DOHH2 (cell line): ENCODE measurements around the gene RAC2.

Experiments used
- H3F3A ChIP-seq: fragments of 200-600 bp; sonication (generic), shearing (Covaris generic); 2 replicates; pipeline ENCODE4 v1.6.0; 2016; ENCODE audit warnings: antibody characterized with exemption, mild to moderate bottlenecking; ENCODE audit not compliant: control insufficient read depth, insufficient read depth
- H3K27ac ChIP-seq: fragments of 200-600 bp; sonication (generic); 2 replicates; pipeline ENCODE4 v1.5.1; 2014; ENCODE audit warnings: low read depth, mild to moderate bottlenecking, low read length, moderate library complexity
- H3K27me3 ChIP-seq: fragments of 200-600 bp; sonication (generic); 2 replicates; pipeline ENCODE4 v1.6.1; 2014; ENCODE audit warnings: mild to moderate bottlenecking, low read length, mixed read lengths; ENCODE audit not compliant: control insufficient read depth
- H3K36me3 ChIP-seq: fragments of 200-600 bp; sonication (generic); 2 replicates; pipeline ENCODE4 v1.6.1; 2014; ENCODE audit warnings: mild to moderate bottlenecking, low read length, moderate library complexity, mixed read lengths; ENCODE audit not compliant: control insufficient read depth
- H3K4me1 ChIP-seq: fragments of 200-600 bp; sonication (generic); 2 replicates; pipeline ENCODE4 v1.6.1; 2014; ENCODE audit warnings: mild to moderate bottlenecking, low read length, mixed read lengths; ENCODE audit not compliant: control insufficient read depth
- H3K4me2 ChIP-seq: fragments of 200-600 bp; sonication (generic); 2 replicates; pipeline ENCODE4 v1.6.0; 2014; ENCODE audit warnings: mild to moderate bottlenecking, low read length, moderate library complexity
- H3K4me3 ChIP-seq: fragments of 200-600 bp; sonication (generic); 2 replicates; pipeline ENCODE4 v1.5.1; 2014; ENCODE audit warnings: mild to moderate bottlenecking, low read length, mixed read lengths
- H3K79me2 ChIP-seq: fragments of 200-600 bp; sonication (generic); 2 replicates; pipeline ENCODE4 v1.6.1; 2014; ENCODE audit warnings: mild to moderate bottlenecking, low read length, mixed read lengths; ENCODE audit not compliant: control insufficient read depth
- H3K9me2 ChIP-seq: fragments of 200-600 bp; sonication (generic); replicated peaks from 2 replicates; pipeline ENCODE4 v1.6.1; 2014; ENCODE audit warnings: mild to moderate bottlenecking, low read length, mixed read lengths; ENCODE audit not compliant: control insufficient read depth
- H3K9me3 ChIP-seq: fragments of 200-600 bp; sonication (generic); 2 replicates; pipeline ENCODE4 v1.6.1; 2014; ENCODE audit warnings: antibody characterized with exemption, low read length, mixed read lengths; ENCODE audit not compliant: control insufficient read depth, insufficient read depth
- H4K20me1 ChIP-seq: fragments of 200-600 bp; sonication (generic); 2 replicates; pipeline ENCODE4 v1.6.0; 2014; ENCODE audit warnings: low read depth, mild to moderate bottlenecking, antibody characterized with exemption, low read length, moderate library complexity; ENCODE audit not compliant: control insufficient read depth, insufficient read depth
- CTCF ChIP-seq: fragments of 200-600 bp; sonication (generic); IDR thresholded peaks from one replicate; pipeline ENCODE4 v1.5.1; 2014; ENCODE audit warnings: antibody characterized with exemption, mild to moderate bottlenecking, low read depth, low read length; ENCODE audit not compliant: poor library complexity, severe bottlenecking
- EZH2phosphoT487 ChIP-seq: fragments of 200-600 bp; sonication (generic); IDR thresholded peaks from 2 replicates; pipeline ENCODE4 v1.6.1; 2017; ENCODE audit warnings: borderline replicate concordance, mild to moderate bottlenecking, antibody characterized with exemption, low read length, moderate library complexity, mixed read lengths

Gene RAC2

GRCh38 chr22:37244922-37245722, 1.1 kb upstream of the RAC2 start:
- Histone ChIP-seq H4K20me1 (no peaks in the 10 kb centered on the region), H3K4me1 (peaks cover 74% of the 10 kb centered on the region), H3F3A (peaks cover 18% of the 10 kb centered on the region), H3K9me2 (no peaks in the 10 kb centered on the region), H3K4me2 (peak overlapping the region; percentile 83), H3K27me3 (no peaks in the 10 kb centered on the region), H3K36me3 (peaks cover 30% of the 10 kb centered on the region), H3K4me3 (peak overlapping the region; percentile 93), H3K27ac (peak overlapping the region; percentile 93), H3K79me2 (peaks cover 38% of the 10 kb centered on the region), H3K9me3 (no peaks in the 10 kb centered on the region)
- TF ChIP-seq CTCF (no peak), EZH2phosphoT487 (no peak)

GRCh38 chr22:37243402-37244113, 511 bp downstream of the RAC2 start:
- Histone ChIP-seq H3K36me3 (peaks cover 46% of the 10 kb centered on the region), H3K9me3 (no peaks in the 10 kb centered on the region), H3K4me3 (peak overlapping the region; percentile 93), H3K27me3 (no peaks in the 10 kb centered on the region), H3K79me2 (peaks cover 53% of the 10 kb centered on the region), H3K27ac (peak overlapping the region; percentile 93), H4K20me1 (no peaks in the 10 kb centered on the region), H3F3A (peaks cover 18% of the 10 kb centered on the region), H3K9me2 (no peaks in the 10 kb centered on the region), H3K4me2 (peak overlapping the region; percentile 83), H3K4me1 (peaks cover 83% of the 10 kb centered on the region)
- no peak for TF ChIP-seq CTCF
- no peak for TF ChIP-seq EZH2phosphoT487

- peaks cover 56% of the 10 kb centered on the region for H3K36me3 ChIP-seq
- H3K9me3 ChIP-seq: no peaks in the 10 kb centered on the region
- peaks cover 18% of the 10 kb centered on the region for H3F3A ChIP-seq
- peaks cover 59% of the 10 kb centered on the region for H3K79me2 ChIP-seq
- H3K27me3 ChIP-seq: no peaks in the 10 kb centered on the region
- TF ChIP-seq EZH2phosphoT487 (no peak), CTCF (no peak)
- H3K4me2 ChIP-seq: peak overlapping the region; percentile 83
- peak overlapping the region; percentile 93 for H3K27ac ChIP-seq
- no peaks in the 10 kb centered on the region for H3K9me2 ChIP-seq
- peaks cover 82% of the 10 kb centered on the region for H3K4me1 ChIP-seq
- no peaks in the 10 kb centered on the region for H4K20me1 ChIP-seq
- H3K4me3 ChIP-seq: peak overlapping the region; percentile 93
Measured at GRCh38 chr22:37242395-37242918, 1.6 kb downstream of the RAC2 start.
